Cardiac muscle cell (in vitro differentiated cells and primary cell): ENCODE results near the gene CEACAM20. TPM values are rescaled to one million over a fixed set of nuclear protein-coding genes. Genes with fewer than 3 reads are reported as not detected.
"Not testable (repeated sequence)": the region's sequence is repeated elsewhere in the genome, so short reads cannot be mapped to it uniquely, and the experiment has no call there.

Source experiments
- DNase-seq, 2 donors: peaks; one replicate each; pipeline versions ENCODE4 v3.0.0 to v3.0.0-alpha.2; 2010 to 2017; ENCODE audit warnings: low read depth in 1 of 2, low spot score in 1 of 2
- H3K27ac ChIP-seq: fragments of 200-600 bp; sonication (generic); 2 replicates; pipeline ENCODE4 v1.5.1; 2016
- H3K27me3 ChIP-seq: fragments of 200-600 bp; sonication (generic); 2 replicates; pipeline ENCODE4 v1.6.0; 2016; ENCODE audit warnings: control low read depth
- H3K36me3 ChIP-seq: fragments of 200-600 bp; sonication (generic); 2 replicates; pipeline ENCODE4 v1.5.1; 2016; ENCODE audit warnings: control low read depth
- H3K4me1 ChIP-seq: fragments of 200-600 bp; sonication (generic); 2 replicates; pipeline ENCODE4 v1.8.1; 2017; ENCODE audit warnings: low read depth, mild to moderate bottlenecking, mixed run types
- H3K4me3 ChIP-seq: fragments of 200-600 bp; sonication (generic); 2 replicates; pipeline ENCODE4 v1.5.1; 2016; ENCODE audit warnings: mild to moderate bottlenecking
- H3K9me3 ChIP-seq: fragments of 200-600 bp; sonication (generic); 2 replicates; pipeline ENCODE4 v1.5.1; 2017; ENCODE audit warnings: low read depth, mild to moderate bottlenecking, control low read depth
- polyA plus RNA-seq: library from polyadenylated mRNA; unstranded; fragments of >200 nt; fragmentation: Nextera tagmentation; extraction: Ambion mirVana; gene quantifications from 2 replicates; pipeline ENCODE4 v1.2.1, GENCODE V29; 2016
- total RNA-seq: library from RNA; depleted of rRNA; stranded (reverse); fragments of >200 nt; gene quantifications from 2 replicates; pipeline ENCODE4 v1.2.3, GENCODE V29; 2016
- TF ChIP-seq, protein P1 (sequence below): IDR thresholded peaks from 2 replicates; pipeline ENCODE4 v1.5.1; 2012; ENCODE audit warnings: low read depth, mild to moderate bottlenecking, low read length

Gene CEACAM20
- total and polyA plus RNA-seq, 2 experiments from 2014 or later, result not detected

DNA sequence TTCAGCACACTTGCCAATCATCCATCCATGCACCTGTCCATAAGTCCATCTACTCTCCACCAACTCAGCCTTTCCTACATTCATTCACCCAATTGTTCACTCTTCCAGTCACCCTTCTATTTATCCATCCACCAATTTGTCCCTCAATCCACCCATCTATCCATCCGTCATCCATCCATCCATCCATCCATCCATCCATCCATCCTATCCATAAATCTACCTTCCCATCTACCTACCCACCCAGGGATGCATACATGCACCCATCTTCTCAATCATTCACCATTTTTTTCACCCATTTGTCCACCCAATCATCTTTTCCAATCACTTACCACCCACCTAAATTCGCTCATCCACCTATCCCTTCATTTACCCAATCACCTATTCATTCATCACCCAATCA lies 14.6 kb upstream of the CEACAM20 start:
- no peak overlapping the region for H3K27ac ChIP-seq
- no peaks in the 10 kb centered on the region for H3K4me1 ChIP-seq
- no peaks in the 10 kb centered on the region for H3K9me3 ChIP-seq
- TF ChIP-seq, protein P1, sequence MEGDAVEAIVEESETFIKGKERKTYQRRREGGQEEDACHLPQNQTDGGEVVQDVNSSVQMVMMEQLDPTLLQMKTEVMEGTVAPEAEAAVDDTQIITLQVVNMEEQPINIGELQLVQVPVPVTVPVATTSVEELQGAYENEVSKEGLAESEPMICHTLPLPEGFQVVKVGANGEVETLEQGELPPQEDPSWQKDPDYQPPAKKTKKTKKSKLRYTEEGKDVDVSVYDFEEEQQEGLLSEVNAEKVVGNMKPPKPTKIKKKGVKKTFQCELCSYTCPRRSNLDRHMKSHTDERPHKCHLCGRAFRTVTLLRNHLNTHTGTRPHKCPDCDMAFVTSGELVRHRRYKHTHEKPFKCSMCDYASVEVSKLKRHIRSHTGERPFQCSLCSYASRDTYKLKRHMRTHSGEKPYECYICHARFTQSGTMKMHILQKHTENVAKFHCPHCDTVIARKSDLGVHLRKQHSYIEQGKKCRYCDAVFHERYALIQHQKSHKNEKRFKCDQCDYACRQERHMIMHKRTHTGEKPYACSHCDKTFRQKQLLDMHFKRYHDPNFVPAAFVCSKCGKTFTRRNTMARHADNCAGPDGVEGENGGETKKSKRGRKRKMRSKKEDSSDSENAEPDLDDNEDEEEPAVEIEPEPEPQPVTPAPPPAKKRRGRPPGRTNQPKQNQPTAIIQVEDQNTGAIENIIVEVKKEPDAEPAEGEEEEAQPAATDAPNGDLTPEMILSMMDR, result no peak
- no peak for DNase-seq
- no peaks in the 10 kb centered on the region for H3K36me3 ChIP-seq
- H3K27me3 ChIP-seq, result no peaks in the 10 kb centered on the region
- no peak overlapping the region for H3K4me3 ChIP-seq

DNA sequence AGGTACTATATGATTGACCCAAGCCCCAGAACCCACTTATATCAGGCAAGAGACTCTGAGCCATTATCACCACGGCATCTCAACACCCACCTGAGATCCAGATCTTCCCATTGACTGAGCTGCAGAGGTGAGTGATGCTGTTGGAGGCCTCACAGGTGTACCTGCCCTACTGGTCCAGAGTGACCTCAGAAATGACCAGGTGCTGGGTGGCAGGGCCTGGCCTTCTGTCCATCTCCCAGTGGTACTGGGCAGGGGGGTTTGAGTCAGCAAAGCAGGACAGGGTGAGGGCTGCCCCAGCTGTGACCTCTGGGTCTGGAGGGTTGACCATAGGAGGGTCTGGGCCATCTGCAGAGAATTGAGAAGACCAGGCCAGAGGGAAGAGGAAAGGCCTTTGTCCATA lies 13.2 kb upstream of the CEACAM20 start:
- Histone ChIP-seq H3K27ac (no peak overlapping the region), H3K4me1 (no peaks in the 10 kb centered on the region), H3K4me3 (no peak overlapping the region), H3K27me3 (no peaks in the 10 kb centered on the region), H3K9me3 (no peaks in the 10 kb centered on the region), H3K36me3 (no peaks in the 10 kb centered on the region)
- TF ChIP-seq, protein P1, result no peak
- no peak for DNase-seq

DNA sequence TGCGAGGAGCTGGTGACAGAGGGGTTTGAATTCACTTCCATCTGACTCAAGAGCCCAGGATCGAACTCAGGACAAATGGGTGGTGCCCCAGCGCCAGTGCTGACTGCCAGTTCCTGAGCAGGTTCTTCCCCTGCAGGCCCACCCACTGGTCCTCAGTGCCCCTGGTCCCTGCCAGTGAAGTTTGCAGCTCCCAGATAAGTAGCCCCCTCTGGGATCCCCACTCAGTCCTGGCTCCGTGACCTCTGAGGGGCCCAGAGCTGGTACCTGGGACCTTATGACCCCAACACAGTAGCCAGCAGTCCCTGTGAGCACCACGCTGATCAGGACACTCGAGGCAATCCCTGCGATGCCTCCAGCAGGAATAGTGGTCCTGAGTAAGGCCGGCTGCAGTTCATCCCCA lies 11.3 kb upstream of the CEACAM20 start:
- H3K36me3 ChIP-seq, result no peaks in the 10 kb centered on the region
- H3K27me3 ChIP-seq, result no peaks in the 10 kb centered on the region
- H3K9me3 ChIP-seq, result no peaks in the 10 kb centered on the region
- TF ChIP-seq, protein P1, result no peak
- H3K27ac ChIP-seq, result no peak overlapping the region
- H3K4me3 ChIP-seq, result no peak overlapping the region
- DNase-seq, result no peak
- H3K4me1 ChIP-seq, result no peaks in the 10 kb centered on the region

DNA sequence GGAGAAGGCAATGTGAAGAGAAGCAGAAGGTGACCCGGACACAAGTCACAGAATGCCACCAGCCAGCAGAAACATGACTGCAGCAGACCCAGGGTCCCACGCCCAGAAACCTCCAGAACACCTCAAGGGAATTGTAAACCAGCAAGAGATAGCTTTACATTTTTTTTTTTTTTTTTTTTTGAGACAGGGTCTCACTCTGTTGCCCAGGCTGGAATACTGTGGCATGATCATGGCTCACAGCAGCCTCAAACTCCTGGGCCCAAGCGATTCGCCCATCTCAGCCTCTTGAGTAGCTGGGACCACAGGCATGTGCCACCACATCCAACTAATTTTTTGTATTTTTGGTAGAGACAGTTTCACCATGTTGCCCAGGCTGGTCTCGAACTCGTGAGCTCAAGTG lies 10.5 kb upstream of the CEACAM20 start:
- Histone ChIP-seq H3K36me3 (no peaks in the 10 kb centered on the region), H3K27me3 (no peaks in the 10 kb centered on the region), H3K9me3 (no peaks in the 10 kb centered on the region), H3K27ac (no peak overlapping the region), H3K4me3 (no peak overlapping the region), H3K4me1 (no peaks in the 10 kb centered on the region)
- TF ChIP-seq, protein P1, result no peak
- no peak for DNase-seq

DNA sequence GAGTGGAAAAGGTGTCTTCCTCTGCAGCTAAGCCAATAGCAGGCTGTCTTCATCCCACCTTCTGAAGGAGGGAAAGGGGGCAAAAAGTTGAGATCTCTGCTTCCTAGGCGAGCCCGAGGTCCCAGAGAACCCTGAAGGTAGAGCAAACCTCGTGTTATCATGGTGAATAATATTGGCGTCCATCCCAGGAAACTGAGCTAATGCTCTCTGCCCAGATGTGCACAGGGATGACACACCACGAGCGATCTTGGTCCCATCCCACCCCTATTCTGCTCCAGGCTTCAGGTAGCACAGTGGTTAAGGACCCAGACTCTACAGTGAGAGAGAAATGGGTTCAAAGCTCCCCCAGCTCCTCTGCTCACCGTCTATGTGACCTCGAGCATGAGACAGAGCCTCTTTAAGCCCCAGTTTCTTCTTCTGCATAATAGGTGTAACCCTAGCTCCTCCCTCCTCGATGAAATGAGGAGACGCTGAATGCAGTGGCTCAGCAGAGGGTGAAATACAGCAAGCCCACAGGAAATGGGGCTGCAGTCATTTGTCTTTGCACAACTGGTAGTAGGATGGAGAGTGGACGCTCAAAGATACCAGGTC lies 9.9 kb upstream of the CEACAM20 start:
- no peaks in the 10 kb centered on the region for H3K36me3 ChIP-seq

DNA sequence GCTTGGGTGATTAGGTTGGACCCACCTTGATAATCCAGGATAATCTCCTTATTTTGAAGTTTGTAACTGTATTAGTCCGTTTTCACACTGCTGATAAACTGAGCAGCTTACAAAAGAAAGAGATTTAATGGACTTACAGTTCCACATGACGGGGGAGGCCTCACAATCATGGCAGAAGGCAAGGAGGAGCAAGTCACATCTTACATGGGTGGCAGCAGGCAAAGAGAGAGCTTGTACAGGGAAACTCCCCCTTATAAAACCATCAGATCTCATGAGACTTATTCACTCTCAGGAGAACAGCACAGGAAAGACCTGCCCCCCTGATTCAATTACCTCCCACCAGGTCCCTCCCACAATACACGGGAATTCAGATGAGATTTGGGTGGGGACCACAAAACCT lies 5.9 kb upstream of the CEACAM20 start:
- not testable (repeated sequence) for H3K36me3 ChIP-seq, H3K4me1 ChIP-seq, H3K27me3 ChIP-seq, H3K4me3 ChIP-seq, H3K27ac ChIP-seq, H3K9me3 ChIP-seq, DNase-seq

More for the DNA sequence above, 9.9 kb upstream of the CEACAM20 start:
- DNase-seq, result no peak
- TF ChIP-seq, protein P1, result no peak
- H3K9me3 ChIP-seq, result no peaks in the 10 kb centered on the region
- no peak overlapping the region for H3K4me3 ChIP-seq
- no peak overlapping the region for H3K27ac ChIP-seq
- no peaks in the 10 kb centered on the region for H3K4me1 ChIP-seq
- no peaks in the 10 kb centered on the region for H3K27me3 ChIP-seq
